ENCODE measurements around the gene PRDM15.

DNA sequence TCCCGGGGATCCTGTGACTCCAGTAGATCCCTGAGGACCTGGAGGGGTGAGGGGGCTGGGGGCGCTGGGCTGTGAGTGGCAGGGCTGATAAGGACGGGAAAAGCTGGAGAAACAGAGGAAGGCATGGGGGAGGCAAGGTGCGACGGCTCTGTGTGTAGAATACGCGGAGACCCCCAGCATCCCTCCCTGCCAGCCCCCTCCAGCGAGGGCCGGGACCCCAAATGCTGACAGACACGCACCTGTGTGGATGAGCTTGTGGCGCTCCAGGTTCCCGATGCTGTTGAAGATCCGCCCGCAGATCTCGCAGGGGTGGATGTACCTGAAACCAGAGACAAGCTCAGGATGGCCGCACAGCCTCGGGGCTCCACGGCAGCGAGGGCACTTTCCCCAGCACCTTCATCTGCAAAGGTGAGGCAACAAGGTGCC is 59.3 kb downstream of the PRDM15 start:
- TF ChIP-seq CTCF (IDR thresholded peaks at IDR 0.05) (no peak), POLR2AphosphoS5 (IDR thresholded peaks at IDR 0.05) (no peak), POLR2A (IDR thresholded peaks at IDR 0.05) (no peak), EP300 (IDR thresholded peaks at IDR 0.05; ENCODE audit: low read depth) (no peak)

Data from transverse colon (tissue), 4 donors.